Measurements from ENCODE around the gene E2F6. TPM values are rescaled to one million over a fixed set of nuclear protein-coding genes. Genes with fewer than 3 reads are reported as not detected.

The E2F6 gene
- total RNA-seq, 1 experiment from 2014 or later, result 14.2 TPM

DNA sequence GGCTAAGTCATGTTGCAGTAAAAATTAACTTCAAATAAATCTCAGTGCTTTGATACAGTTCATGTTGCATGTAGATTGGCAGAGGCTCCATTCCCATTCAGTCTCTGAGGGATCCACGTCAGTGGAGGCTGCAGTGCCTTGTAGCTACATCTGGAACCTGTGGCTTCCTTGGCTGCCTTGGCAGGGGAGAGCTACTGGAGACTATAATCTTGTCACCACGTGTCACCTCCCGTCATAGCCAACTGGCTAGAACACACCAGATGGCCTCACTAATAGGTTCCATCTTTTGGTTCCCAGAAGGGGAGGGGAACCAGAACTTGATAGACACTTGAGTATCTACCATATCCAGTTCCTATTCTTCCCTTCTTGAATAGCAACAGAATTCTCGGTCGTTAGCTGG, 28.4 kb downstream of the E2F6 start:
- Mint-ChIP-seq H3K27me3 (ENCODE audit: low read depth) (no peaks in the 10 kb centered on the region; the same call in 1 of the 2 replicates), H3K4me3 (no peak overlapping the region), H3K9me3 (peaks cover 53% of the 10 kb centered on the region), H3K36me3 (peaks cover 62% of the 10 kb centered on the region), H3K4me1 (no peaks in the 10 kb centered on the region), H3K27ac (no peak overlapping the region)
- CTCF ChIA-PET, result interaction anchor here (1.4 kb wide), 1 partner anchor 9 kb away, joined by 4 read pairs; no protein-coding TSS in a partner anchor
- POLR2A ChIA-PET, result no interaction called here
- no peak for ATAC-seq
- DNase-seq (ENCODE audit: low spot score), result no peak
- TF ChIP-seq GABPB1 (CRISPR knock-in tag; IDR thresholded peaks at IDR 0.05) (no peak), MXD4 (CRISPR knock-in tag; IDR thresholded peaks at IDR 0.05; ENCODE audit: borderline replicate concordance) (no peak), SMAD3 (CRISPR knock-in tag; IDR thresholded peaks at IDR 0.05; ENCODE audit: borderline replicate concordance) (no peak), ZNF219 (CRISPR knock-in tag; IDR thresholded peaks at IDR 0.05; ENCODE audit: borderline replicate concordance) (no peak), FOXJ3 (CRISPR knock-in tag; IDR thresholded peaks at IDR 0.05; ENCODE audit: borderline replicate concordance) (no peak), ZBTB21 (CRISPR knock-in tag; IDR thresholded peaks at IDR 0.05; ENCODE audit: borderline replicate concordance) (no peak)
- TF ChIP-seq, protein P1, sequence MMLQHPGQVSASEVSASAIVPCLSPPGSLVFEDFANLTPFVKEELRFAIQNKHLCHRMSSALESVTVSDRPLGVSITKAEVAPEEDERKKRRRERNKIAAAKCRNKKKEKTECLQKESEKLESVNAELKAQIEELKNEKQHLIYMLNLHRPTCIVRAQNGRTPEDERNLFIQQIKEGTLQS (CRISPR knock-in tag; conservative IDR thresholded peaks at IDR 0.05), result no peak
- TF ChIP-seq, protein P2, sequence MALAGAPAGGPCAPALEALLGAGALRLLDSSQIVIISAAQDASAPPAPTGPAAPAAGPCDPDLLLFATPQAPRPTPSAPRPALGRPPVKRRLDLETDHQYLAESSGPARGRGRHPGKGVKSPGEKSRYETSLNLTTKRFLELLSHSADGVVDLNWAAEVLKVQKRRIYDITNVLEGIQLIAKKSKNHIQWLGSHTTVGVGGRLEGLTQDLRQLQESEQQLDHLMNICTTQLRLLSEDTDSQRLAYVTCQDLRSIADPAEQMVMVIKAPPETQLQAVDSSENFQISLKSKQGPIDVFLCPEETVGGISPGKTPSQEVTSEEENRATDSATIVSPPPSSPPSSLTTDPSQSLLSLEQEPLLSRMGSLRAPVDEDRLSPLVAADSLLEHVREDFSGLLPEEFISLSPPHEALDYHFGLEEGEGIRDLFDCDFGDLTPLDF (CRISPR knock-in tag; IDR thresholded peaks at IDR 0.05), result no peak
- TF ChIP-seq, protein P3, sequence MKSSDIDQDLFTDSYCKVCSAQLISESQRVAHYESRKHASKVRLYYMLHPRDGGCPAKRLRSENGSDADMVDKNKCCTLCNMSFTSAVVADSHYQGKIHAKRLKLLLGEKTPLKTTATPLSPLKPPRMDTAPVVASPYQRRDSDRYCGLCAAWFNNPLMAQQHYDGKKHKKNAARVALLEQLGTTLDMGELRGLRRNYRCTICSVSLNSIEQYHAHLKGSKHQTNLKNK (CRISPR knock-in tag; IDR thresholded peaks at IDR 0.05), result no peak

DNA sequence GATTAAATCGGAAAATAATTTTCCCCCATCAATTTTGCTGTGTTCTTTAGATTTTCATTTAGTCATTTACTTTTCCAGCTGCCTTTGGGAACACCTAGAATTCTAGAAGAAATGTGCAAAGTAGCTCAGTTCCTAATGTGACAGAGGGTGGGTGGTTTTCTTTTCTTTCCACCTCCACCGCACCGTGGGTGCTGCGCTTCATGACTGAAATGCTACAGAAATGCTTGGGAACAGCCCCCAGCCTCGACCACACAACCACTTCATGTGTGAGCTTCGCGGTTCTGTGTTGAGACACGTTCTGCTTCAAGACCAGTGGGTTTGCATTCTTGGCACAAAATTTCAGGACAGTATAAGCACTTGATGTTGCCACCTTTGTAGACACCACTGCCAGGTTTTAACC, 30.9 kb downstream of the E2F6 start:
- DNase-seq (ENCODE audit: low spot score) (no peak), ATAC-seq (no peak)
- Mint-ChIP-seq H3K27me3 (ENCODE audit: low read depth) (no peaks in the 10 kb centered on the region; the same call in 1 of the 2 replicates), H3K4me1 (no peaks in the 10 kb centered on the region), H3K4me3 (no peak overlapping the region), H3K27ac (no peak overlapping the region), H3K9me3 (peaks cover 47% of the 10 kb centered on the region), H3K36me3 (peaks cover 46% of the 10 kb centered on the region)
- TF ChIP-seq NR2C2 (CRISPR knock-in tag; IDR thresholded peaks at IDR 0.05) (no peak), SMAD3 (CRISPR knock-in tag; IDR thresholded peaks at IDR 0.05; ENCODE audit: borderline replicate concordance) (no peak), ZNF423 (CRISPR knock-in tag; IDR thresholded peaks at IDR 0.05) (no peak), TP53 (CRISPR knock-in tag; IDR thresholded peaks at IDR 0.05) (no peak), CBFB (CRISPR knock-in tag; IDR thresholded peaks at IDR 0.05; ENCODE audit: low read depth) (no peak), RORB (CRISPR knock-in tag; IDR thresholded peaks at IDR 0.05) (no peak), NR3C1 (CRISPR knock-in tag; conservative IDR thresholded peaks at IDR 0.05; ENCODE audit: low read depth) (no peak)
- TF ChIP-seq, protein P4, sequence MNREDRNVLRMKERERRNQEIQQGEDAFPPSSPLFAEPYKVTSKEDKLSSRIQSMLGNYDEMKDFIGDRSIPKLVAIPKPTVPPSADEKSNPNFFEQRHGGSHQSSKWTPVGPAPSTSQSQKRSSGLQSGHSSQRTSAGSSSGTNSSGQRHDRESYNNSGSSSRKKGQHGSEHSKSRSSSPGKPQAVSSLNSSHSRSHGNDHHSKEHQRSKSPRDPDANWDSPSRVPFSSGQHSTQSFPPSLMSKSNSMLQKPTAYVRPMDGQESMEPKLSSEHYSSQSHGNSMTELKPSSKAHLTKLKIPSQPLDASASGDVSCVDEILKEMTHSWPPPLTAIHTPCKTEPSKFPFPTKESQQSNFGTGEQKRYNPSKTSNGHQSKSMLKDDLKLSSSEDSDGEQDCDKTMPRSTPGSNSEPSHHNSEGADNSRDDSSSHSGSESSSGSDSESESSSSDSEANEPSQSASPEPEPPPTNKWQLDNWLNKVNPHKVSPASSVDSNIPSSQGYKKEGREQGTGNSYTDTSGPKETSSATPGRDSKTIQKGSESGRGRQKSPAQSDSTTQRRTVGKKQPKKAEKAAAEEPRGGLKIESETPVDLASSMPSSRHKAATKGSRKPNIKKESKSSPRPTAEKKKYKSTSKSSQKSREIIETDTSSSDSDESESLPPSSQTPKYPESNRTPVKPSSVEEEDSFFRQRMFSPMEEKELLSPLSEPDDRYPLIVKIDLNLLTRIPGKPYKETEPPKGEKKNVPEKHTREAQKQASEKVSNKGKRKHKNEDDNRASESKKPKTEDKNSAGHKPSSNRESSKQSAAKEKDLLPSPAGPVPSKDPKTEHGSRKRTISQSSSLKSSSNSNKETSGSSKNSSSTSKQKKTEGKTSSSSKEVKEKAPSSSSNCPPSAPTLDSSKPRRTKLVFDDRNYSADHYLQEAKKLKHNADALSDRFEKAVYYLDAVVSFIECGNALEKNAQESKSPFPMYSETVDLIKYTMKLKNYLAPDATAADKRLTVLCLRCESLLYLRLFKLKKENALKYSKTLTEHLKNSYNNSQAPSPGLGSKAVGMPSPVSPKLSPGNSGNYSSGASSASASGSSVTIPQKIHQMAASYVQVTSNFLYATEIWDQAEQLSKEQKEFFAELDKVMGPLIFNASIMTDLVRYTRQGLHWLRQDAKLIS (CRISPR knock-in tag; IDR thresholded peaks at IDR 0.05; ENCODE audit: borderline replicate concordance), result no peak
- TF ChIP-seq, protein P5, sequence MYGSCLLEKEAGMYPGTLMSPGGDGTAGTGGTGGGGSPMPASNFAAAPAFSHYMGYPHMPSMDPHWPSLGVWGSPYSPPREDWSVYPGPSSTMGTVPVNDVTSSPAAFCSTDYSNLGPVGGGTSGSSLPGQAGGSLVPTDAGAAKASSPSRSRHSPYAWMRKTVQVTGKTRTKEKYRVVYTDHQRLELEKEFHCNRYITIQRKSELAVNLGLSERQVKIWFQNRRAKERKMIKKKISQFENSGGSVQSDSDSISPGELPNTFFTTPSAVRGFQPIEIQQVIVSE (CRISPR knock-in tag; IDR thresholded peaks at IDR 0.05; ENCODE audit: borderline replicate concordance), result no peak
- TF ChIP-seq, protein P6, sequence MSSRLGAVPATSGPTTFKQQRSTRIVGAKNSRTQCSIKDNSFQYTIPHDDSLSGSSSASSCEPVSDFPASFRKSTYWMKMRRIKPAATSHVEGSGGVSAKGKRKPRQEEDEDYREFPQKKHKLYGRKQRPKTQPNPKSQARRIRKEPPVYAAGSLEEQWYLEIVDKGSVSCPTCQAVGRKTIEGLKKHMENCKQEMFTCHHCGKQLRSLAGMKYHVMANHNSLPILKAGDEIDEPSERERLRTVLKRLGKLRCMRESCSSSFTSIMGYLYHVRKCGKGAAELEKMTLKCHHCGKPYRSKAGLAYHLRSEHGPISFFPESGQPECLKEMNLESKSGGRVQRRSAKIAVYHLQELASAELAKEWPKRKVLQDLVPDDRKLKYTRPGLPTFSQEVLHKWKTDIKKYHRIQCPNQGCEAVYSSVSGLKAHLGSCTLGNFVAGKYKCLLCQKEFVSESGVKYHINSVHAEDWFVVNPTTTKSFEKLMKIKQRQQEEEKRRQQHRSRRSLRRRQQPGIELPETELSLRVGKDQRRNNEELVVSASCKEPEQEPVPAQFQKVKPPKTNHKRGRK (CRISPR knock-in tag; IDR thresholded peaks at IDR 0.05; ENCODE audit: borderline replicate concordance), result no peak
- TF ChIP-seq, protein P7, sequence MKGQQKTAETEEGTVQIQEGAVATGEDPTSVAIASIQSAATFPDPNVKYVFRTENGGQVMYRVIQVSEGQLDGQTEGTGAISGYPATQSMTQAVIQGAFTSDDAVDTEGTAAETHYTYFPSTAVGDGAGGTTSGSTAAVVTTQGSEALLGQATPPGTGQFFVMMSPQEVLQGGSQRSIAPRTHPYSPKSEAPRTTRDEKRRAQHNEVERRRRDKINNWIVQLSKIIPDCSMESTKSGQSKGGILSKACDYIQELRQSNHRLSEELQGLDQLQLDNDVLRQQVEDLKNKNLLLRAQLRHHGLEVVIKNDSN (CRISPR knock-in tag; IDR thresholded peaks at IDR 0.05), result no peak
- TF ChIP-seq, protein P8, sequence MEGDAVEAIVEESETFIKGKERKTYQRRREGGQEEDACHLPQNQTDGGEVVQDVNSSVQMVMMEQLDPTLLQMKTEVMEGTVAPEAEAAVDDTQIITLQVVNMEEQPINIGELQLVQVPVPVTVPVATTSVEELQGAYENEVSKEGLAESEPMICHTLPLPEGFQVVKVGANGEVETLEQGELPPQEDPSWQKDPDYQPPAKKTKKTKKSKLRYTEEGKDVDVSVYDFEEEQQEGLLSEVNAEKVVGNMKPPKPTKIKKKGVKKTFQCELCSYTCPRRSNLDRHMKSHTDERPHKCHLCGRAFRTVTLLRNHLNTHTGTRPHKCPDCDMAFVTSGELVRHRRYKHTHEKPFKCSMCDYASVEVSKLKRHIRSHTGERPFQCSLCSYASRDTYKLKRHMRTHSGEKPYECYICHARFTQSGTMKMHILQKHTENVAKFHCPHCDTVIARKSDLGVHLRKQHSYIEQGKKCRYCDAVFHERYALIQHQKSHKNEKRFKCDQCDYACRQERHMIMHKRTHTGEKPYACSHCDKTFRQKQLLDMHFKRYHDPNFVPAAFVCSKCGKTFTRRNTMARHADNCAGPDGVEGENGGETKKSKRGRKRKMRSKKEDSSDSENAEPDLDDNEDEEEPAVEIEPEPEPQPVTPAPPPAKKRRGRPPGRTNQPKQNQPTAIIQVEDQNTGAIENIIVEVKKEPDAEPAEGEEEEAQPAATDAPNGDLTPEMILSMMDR (IDR thresholded peaks at IDR 0.05), result no peak
- TF ChIP-seq, protein P9, sequence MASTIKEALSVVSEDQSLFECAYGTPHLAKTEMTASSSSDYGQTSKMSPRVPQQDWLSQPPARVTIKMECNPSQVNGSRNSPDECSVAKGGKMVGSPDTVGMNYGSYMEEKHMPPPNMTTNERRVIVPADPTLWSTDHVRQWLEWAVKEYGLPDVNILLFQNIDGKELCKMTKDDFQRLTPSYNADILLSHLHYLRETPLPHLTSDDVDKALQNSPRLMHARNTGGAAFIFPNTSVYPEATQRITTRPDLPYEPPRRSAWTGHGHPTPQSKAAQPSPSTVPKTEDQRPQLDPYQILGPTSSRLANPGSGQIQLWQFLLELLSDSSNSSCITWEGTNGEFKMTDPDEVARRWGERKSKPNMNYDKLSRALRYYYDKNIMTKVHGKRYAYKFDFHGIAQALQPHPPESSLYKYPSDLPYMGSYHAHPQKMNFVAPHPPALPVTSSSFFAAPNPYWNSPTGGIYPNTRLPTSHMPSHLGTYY (CRISPR knock-in tag; IDR thresholded peaks at IDR 0.05), result no peak
- ChIA-PET CTCF (interaction anchor here (1.0 kb wide), 1 partner anchor 12 kb away, joined by 3 read pairs; no protein-coding TSS in a partner anchor), POLR2A (no interaction called here)
